GM18499 (cell line): ENCODE results near the gene UGCG.

Experiments used
- ATAC-seq: cut with Tn5 transposase; IDR thresholded peaks from one replicate; pipeline ENCODE4 v1.9.1; 2021; ENCODE audit warnings: moderate number of reproducible peaks; ENCODE audit not compliant: insufficient read depth, unreplicated experiment

UGCG gene

DNA sequence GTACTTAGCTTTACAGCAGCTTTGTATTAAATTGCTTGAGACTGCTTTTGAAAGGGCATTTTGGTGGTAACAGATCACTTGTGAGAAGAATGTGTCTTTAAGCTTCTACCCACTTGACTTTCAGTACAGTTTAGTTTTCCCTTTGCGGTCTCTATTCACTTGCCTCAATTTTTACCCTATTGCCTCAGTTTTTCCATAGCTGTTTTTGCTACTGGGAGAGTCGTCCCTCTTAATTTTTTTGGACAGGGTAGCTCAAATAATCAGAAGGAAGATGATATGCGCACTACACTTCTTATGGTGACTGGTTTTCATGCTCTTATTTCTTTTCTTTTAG, 18.8 kb downstream of the UGCG start:
- ATAC-seq, result no peak

DNA sequence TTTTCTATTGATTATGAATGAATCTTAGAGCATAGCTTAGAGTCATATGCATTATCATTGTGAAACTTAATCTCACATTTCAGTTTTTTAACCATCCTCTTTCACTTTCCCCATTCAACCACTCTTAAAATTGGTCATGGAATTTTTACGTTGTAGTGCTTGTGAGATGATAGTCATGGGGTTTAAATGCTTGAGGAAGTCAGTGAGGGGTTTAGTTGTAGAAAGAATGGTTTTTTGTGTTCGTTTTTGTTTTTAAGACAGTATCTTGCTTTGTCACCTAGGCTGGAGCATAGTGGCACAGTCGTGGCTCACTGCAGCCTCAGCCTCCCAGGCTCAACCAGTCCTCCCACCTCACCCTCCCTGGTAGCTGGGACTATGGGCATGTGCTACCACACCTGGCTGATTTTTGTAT, 19.6 kb downstream of the UGCG start:
- no peak for ATAC-seq

DNA sequence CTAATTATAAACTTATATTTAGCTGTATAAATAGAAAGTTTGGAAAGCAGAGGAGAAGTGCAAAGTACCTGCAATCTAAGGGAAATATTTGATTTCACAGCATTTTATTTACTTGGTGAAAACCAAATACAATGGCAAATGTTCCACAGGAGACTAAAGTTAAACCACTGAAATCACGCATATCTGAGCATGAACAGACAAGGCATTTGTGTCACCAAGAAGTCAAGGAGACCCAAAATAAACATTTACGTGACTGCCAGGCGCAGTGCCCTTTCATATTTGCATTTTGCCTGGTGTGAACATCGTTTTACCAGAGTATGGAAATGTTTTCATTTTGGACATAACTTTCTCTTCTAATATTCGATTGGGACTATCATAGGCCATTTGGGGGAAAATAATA, 20.6 kb downstream of the UGCG start:
- no peak for ATAC-seq

DNA sequence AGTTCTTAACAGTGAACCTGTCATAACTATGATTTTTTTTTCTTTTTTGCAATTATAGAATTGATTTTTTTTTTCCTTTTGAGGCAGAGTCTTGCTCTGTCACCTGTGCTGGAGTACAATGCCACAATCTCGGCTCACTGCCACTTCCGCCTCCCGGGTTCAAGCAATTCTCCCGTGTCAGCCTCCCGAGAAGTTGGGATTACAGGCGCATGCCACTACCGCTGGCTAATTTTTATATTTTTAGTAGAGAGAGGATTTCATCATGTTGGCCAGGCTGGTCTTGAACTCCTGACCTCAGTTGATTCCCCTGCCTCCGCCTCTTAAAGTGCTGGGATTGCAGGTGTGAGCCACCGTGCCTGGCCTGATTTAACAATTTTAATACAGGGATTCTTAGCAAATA, 21.4 kb downstream of the UGCG start:
- ATAC-seq, result no peak

DNA sequence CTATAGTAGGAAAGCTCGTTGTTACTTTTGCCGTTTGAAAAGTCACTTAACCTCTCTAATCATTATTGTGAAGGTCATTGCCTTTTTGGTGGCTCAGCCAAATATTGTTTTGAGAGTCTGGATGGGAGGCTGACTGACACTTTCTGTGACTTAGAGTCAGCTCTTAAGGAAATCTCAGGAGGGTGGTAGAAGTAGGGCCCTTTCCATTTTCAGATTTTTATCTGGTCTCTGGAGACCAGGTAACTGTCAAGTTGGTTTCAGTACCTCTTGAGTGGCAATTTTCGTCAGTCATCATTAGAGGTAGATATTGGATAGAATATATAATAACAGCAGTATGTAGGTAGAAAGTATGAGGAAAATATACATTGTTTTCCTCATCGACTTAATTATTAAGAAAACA, 23.3 kb downstream of the UGCG start:
- ATAC-seq, result no peak

DNA sequence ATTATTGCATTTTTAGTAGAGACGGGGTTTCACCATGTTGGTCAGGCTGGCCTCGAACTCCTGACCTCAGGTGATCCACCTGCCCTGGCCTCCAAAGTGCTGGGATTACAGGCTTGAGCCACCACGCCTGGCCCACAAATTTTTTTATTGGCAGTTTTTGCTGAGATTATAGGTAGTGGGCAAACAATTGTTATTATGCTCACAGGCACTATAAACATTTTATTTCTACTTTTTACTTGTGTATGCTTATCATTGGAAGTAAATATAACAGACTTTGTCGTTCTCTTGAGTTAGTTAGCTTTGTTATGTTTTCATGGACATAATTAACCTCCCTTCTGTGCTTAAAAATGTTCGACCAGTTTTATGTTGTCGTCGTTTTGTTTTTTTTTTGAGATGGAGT, 23.9 kb downstream of the UGCG start:
- ATAC-seq, result no peak

DNA sequence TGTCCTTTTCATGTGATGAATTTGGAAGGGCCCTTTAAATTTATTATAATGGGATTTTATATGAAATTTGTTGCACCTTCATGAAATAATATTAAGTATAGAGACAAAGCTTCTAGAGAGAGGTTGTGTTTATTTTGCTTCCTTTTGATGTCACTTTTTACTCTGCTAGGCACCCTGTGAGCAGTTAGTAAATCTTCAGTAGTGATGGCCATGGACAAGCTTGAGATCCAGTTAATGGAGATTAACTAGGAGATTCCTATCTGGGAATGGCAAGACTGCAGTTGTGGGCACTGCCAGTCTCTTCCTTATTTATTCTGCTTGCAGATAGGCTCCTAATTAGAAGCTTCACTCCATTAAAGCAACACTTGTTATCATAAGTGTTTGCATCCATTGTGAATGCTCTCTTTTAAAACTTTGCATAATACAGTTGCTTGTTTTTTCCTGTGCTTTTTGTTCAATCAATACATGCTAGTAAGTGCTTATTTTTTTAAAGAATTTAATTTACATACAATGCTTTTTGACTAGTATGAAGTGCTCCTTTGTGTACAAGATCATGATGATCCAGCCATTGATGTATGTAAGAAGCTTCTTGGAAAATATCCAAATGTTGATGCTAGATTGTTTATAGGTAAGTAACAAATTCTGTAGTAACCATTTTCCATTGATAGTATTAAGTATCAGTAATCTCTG, 25.9 kb downstream of the UGCG start:
- ATAC-seq, result no peak

DNA sequence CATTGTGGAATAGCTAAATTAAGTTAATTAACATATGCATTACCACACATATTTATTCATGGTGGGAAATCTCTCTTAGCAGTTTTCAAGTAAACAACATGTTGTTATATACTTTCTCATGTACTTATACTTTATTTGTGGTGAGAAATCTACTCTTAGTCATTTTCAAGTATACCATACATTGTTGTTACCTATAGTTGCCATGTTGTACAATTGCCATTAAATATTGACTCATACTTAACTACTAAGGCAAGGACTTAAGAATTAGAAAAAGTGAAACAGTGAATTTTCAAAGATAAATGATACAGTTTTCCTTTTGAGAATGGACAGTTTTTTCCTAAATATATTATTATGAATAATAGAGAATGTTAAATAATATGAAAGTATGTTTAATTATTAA, 27.7 kb downstream of the UGCG start:
- no peak for ATAC-seq

DNA sequence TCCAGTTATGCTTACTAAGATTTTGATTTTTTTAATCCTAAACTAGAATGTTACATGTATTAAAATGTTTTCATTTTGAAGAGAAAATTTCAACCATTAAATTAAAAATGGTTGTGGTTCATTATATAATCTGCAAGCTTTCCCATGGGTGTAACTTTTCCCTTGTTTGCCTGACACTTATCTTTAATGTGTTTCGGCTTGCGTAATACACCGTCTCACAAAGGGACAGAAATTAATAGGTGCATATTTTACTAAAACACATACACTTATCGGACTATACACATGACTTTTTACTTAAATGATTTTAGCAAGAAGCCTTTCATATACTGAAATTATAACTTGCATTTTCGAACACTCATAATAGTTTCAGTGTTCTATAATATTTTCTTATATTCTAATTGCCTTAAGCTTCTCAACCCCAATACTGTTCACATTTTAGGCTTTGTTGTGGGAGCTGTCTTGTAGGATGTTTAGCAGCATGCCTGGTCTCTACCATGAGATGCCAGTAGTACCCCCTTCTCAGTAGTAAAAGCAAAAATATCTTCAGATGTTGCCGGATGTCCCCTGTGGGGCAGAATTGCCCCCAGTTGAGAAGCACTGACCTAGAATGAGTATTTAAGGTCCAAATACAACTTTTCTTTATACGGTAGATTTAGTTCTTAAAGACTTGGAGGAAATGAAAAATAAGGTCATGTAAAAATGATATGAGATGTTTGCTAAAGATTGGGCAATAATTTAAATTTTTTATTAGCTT, 28.6 kb downstream of the UGCG start:
- no peak for ATAC-seq

DNA sequence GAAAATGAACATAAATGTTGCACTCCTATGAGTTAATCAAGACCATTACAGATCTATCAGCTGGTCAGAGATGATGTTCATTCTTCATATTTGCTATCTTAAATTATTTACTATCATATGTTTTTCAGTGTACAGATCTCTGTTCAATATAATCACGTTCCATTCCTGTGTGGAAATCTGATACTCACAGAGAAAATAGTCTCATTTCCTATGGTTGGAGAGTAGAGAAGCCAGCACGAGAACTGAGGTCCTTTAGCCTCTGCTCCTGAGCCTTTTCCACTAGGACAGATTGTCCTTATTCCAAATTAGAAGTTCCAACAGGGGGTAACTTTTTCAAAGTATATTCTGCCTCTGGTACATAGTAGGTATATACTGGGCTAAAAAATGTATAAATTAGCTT, 29.2 kb downstream of the UGCG start:
- no peak for ATAC-seq

DNA sequence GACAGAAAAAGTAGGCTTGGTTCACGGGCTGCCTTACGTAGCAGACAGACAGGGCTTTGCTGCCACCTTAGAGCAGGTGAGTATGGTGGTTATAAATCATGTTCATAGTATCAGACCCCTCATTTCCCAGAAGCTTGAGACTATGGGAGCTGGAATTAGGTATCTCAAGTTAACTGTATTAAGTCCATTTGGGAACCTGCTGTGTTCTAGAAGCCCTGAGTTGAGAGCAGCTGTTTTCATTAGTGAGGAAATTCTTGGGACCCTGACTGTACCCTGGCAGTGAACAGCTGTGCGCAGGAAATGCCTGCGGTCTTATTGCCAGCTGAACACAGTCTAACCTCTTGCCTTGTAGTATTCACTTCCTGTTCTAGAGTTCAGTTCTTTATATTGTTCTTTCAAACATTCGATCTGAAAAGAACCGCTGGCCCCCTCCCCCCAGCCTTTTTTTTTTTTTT, 29.8 kb downstream of the UGCG start:
- peak; percentile 91 for ATAC-seq

DNA sequence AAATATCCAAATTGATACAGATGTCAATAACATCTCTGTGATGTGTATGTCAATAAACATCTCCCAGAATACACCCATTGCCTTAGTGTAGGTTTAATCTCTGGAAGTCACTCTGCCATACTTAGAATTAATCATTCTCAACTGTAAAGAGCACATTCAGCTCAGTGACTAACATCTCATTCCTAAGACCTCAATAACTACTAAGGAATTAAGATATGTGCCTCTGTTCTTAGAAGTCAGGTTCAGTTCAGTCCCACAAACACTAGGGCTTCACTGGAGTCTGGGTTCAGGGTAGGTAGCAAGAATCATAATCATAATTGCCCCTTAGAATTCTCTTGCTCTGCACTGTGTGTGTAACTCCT, 31.7 kb downstream of the UGCG start:
- no peak for ATAC-seq

DNA sequence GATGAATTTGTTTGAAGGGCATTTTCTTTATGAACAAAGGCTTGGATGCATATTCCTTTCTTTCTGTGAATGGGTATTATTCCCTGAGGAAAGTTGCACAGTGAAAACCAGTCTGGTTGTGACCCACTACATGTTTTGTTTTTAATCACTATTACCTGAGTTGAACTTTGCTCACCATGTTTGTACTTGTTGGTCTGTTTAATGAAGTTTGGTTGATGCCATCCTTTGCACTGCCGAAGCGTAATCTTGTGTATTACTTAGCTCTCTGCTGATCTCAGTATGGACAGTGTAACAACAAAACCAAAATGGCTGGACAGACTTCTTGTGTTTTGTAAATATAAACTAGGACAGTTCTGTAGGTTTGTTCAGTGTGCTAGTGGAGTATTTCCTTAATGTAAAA, 38.1 kb downstream of the UGCG start:
- no peak for ATAC-seq

DNA sequence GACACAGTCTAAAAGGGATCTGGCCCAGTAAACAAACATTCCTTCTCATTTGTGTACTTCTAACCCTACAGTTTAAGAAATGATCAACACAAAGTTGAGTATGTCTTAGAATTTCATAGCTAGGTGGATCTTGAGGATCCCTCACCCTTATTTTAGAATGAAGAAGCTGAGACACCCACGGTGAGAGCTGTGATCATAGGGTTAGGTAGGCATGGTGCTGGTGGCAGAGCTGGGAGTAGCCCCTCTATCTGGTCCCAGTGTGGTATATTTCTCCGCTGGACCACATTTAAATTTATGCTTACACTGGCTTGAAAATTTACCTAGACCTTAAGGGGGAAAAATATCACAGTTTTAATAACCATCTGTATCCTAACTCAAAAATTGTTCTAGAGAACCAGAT, 39.8 kb downstream of the UGCG start:
- no peak for ATAC-seq

DNA sequence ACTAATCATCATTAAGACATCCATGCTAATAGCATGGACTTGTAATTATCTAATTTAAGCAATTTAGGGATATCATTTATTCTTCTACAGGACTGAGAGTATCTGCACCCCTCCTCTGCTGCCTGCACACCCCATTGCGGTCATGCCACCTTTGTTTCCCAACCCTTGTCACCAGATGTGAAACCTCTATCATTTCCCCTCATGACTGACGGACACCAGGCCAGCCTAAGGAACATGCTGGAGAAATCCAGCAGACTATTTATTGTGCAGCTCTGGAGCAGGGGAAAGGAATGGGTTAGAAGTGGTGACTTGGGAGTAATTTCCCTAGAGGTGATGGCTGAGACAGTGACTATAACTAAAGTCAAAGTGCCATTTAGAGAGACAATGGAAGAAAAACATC, 40.7 kb downstream of the UGCG start:
- ATAC-seq, result no peak

DNA sequence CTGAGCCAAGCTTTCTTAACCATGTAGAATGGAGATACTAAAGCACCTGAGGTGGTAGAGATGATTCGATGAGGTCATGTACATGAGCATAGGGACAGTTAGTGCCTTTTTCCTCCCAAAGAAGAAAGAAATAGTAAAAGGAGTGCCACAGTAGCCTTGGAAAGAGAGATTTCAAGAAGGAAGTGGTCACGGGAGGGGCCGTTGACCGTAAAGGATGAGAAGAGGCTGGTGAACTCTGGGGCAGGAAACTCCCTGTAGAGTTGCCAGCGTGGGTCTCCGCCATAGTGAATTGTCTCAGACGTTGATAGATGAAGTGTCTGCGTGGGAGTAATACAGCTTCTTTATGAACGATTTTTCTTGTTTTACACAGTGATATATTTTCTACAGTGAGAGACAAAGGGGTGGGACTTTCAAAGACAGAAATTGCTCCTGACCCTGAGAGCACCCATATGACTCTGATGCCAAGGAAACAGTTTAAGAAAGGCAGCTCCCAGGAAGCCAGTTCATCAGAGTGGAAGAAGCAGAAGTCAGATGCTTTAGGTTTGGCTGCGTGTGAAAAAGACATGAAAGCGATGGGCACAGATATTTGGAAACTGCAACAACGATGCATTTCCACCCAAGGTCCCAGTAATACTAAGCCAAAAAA, 41.3 kb downstream of the UGCG start:
- ATAC-seq, result no peak

DNA sequence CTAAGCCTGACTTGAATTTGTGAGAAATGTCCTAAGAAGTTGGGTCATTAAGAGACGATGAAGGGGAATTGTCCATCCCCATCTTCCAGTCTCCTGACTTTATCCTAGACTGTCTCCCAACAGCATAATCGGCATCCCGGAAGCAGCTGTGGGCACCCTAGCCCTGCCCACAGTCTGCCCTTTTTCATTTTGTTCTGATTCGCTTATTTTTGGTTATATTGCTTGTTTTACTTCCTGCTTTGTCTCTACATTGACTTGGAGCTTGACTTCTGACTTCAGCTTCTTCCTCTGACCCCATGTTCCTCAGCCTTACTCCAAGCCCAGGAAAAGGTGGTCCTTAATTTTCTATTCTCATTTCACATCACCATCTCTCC, 41.8 kb downstream of the UGCG start:
- ATAC-seq, result no peak

DNA sequence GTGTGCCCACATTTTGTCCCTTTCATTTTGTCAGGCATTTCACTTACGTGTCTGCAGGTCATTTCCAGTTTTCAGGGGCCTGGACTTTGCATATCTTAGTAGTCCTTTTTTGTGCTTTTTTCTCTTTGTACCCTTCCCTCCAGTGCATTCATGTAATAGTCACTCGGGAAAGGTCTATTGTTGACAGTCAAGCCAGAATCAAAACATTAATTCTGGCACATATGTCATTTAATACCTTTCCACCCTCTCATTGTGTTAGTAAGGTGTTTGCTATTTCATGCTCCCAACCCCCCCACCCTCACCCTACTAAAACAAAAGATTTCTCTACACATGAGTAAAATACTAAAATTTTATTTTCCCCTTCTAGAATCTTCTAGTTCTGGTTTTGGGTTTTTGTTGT, 42.7 kb downstream of the UGCG start:
- no peak for ATAC-seq

DNA sequence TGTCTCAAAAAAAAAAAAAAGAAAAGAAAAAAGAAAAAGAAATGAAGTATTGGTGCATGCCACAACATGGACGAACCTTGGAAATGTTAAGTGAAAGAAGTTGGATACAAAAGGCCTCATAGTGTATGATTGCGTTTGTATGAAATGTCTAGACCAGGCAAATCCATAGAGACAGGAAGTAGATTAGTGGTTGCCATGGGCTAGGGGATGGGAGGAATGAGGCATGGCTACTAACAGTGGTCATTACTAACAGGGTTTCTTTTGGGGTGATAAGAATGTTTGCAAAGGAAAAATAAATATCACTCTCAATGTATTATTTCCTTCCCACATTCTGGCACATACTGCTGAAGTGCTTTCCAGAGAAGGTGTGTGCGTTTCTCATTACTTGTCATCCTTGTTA, 44.1 kb downstream of the UGCG start:
- no peak for ATAC-seq

DNA sequence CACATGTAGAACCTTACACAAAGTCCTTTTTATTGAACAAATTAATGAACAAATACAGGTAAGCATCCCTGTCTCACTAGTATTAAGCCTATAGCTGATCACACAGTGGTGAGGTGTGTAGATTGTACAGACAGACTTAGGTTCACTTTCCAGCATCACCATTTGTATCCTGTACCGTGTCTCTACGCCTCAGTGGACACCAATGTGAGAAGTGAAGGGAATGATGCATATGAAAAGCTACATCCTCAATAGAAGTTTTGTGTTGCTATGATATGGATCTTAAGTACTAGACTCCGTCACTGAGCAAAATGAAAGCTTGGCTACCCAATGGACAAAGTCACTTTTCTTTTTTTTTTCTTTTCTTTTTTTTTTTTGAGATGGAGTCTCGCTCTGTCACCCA, 46.6 kb downstream of the UGCG start:
- ATAC-seq, result no peak

DNA sequence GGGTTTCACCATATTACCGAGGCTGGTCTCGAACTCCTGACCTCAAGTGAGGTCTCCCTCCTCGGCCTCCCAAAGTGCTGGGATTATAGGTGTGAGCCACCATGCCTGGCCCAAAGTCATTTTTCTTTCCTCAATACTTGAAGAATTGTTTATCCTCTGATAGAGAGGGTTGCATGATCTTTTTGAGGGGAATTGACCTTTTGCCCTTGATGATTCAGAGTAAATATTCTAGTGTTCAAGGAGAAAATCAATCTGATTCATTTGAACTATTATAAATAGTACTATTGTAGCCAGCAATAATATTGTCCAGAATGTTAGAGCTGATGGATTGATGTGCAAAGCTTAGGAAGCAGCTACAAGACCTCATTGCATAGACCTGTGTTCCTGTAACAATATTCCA, 47.1 kb downstream of the UGCG start:
- ATAC-seq, result no peak
